ENCODE results near the gene RSBN1L. TPM values are rescaled to one million over a fixed set of nuclear protein-coding genes. Genes with fewer than 3 reads are reported as not detected.

RSBN1L gene
- total and polyA plus RNA-seq, 4 donors, result 26.1 to 53.5 (median 31.1) TPM

GRCh38 chr7:77684030-77684429 is 12.2 kb upstream of the RSBN1L start:
- WGBS (ENCODE audit: insufficient coverage), result 43% methylated on average over 9 of the region's 9 CpGs
- Histone ChIP-seq H3K27ac (ENCODE audit: low read depth, low read length) (no peak overlapping the region), H3K27me3 (ENCODE audit: control insufficient read depth, insufficient read depth, low read length) (no peaks in the 10 kb centered on the region), H3K4me1 (ENCODE audit: control insufficient read depth, insufficient read depth, low read length) (no peaks in the 10 kb centered on the region), H3K36me3 (ENCODE audit: control insufficient read depth, insufficient read depth, low read length) (peaks cover 5% of the 10 kb centered on the region), H3K4me3 (ENCODE audit: low read depth, low read length) (no peak overlapping the region), H3K9me3 (ENCODE audit: control insufficient read depth, insufficient read depth, low read length) (no peaks in the 10 kb centered on the region)
- peak in 1 of 6 donors; percentile 44 for DNase-seq (ENCODE audit: low read depth in 4 of 6, low spot score in 6 of 6)

GRCh38 chr7:77685233-77685632 is 11.0 kb upstream of the RSBN1L start:
- Histone ChIP-seq H3K27me3 (ENCODE audit: control insufficient read depth, insufficient read depth, low read length) (no peaks in the 10 kb centered on the region), H3K9me3 (ENCODE audit: control insufficient read depth, insufficient read depth, low read length) (no peaks in the 10 kb centered on the region), H3K27ac (ENCODE audit: low read depth, low read length) (no peak overlapping the region), H3K4me1 (ENCODE audit: control insufficient read depth, insufficient read depth, low read length) (no peaks in the 10 kb centered on the region), H3K4me3 (ENCODE audit: low read depth, low read length) (no peak overlapping the region), H3K36me3 (ENCODE audit: control insufficient read depth, insufficient read depth, low read length) (peaks cover 5% of the 10 kb centered on the region)
- DNase-seq (ENCODE audit: low read depth in 4 of 6, low spot score in 6 of 6), result no peak
- WGBS (ENCODE audit: insufficient coverage), result 56% methylated on average over 3 of the region's 5 CpGs

GRCh38 chr7:77687100-77687746 is 9.0 kb upstream of the RSBN1L start:
- H3K27ac ChIP-seq (ENCODE audit: low read depth, low read length), result no peak overlapping the region

DNA sequence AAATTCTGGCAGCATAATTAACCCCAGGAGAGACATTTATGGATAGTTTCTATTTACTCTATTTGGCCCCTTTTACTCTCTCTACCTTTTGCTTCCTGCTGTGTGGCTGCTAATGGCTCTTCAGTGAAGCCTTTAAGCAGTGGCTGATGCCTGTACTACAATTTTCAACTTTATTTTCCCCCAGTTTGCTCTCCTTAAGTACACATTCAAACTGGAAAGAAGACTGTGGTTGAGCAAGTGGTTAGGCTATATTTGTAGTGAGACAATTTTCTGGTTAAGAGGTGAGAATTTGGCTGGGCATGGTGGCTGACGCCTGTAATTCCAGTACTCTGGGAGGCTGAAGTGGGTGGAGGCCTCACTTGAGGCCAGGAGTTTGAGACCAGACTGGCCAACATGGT is 8.5 kb upstream of the RSBN1L start:
- Histone ChIP-seq H3K4me3 (ENCODE audit: low read depth, low read length) (no peak overlapping the region), H3K4me1 (ENCODE audit: control insufficient read depth, insufficient read depth, low read length) (no peaks in the 10 kb centered on the region), H3K27ac (ENCODE audit: low read depth, low read length) (no peak overlapping the region), H3K27me3 (ENCODE audit: control insufficient read depth, insufficient read depth, low read length) (no peaks in the 10 kb centered on the region), H3K36me3 (ENCODE audit: control insufficient read depth, insufficient read depth, low read length) (peaks cover 10% of the 10 kb centered on the region), H3K9me3 (ENCODE audit: control insufficient read depth, insufficient read depth, low read length) (no peaks in the 10 kb centered on the region)
- DNase-seq (ENCODE audit: low read depth in 4 of 6, low spot score in 6 of 6), result no peak
- WGBS (ENCODE audit: insufficient coverage), result 100% methylated on average over 1 of the region's 1 CpG

More at GRCh38 chr7:77687100-77687746, 9.0 kb upstream of the RSBN1L start:
- DNase-seq (ENCODE audit: low read depth in 4 of 6, low spot score in 6 of 6), result no peak
- no peaks in the 10 kb centered on the region for H3K4me1 ChIP-seq (ENCODE audit: control insufficient read depth, insufficient read depth, low read length)
- H3K4me3 ChIP-seq (ENCODE audit: low read depth, low read length), result no peak overlapping the region
- no peaks in the 10 kb centered on the region for H3K27me3 ChIP-seq (ENCODE audit: control insufficient read depth, insufficient read depth, low read length)
- WGBS (ENCODE audit: insufficient coverage), result no CpG with 5 or more reads among the region's 1 CpG
- no peaks in the 10 kb centered on the region for H3K9me3 ChIP-seq (ENCODE audit: control insufficient read depth, insufficient read depth, low read length)
- H3K36me3 ChIP-seq (ENCODE audit: control insufficient read depth, insufficient read depth, low read length), result peaks cover 10% of the 10 kb centered on the region

DNA sequence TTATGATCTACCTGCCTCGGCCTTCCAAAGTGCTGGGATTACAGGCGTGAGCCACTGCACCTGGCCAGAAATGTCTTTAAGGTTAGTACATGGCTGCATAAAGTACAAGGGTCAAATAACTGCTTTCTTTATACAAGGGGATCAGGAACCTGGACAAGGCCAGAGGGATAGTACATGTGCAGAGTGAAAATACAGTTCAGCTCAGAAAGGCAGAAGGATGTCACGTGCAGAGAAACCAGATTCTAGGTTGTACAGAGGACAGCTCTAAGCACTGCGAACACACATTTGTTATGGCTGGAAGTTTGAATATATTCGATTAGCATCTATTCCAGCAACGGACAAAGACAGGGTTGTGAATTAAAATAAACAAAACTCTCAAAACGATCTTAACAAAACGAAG is 6.0 kb upstream of the RSBN1L start:
- no peaks in the 10 kb centered on the region for H3K27me3 ChIP-seq (ENCODE audit: control insufficient read depth, insufficient read depth, low read length)
- 82% methylated on average over 3 of the region's 8 CpGs for WGBS (ENCODE audit: insufficient coverage)
- no peak for DNase-seq (ENCODE audit: low read depth in 4 of 6, low spot score in 6 of 6)
- H3K4me1 ChIP-seq (ENCODE audit: control insufficient read depth, insufficient read depth, low read length), result peaks cover 11% of the 10 kb centered on the region
- H3K27ac ChIP-seq (ENCODE audit: low read depth, low read length), result no peak overlapping the region
- no peak overlapping the region for H3K4me3 ChIP-seq (ENCODE audit: low read depth, low read length)
- peaks cover 4% of the 10 kb centered on the region for H3K36me3 ChIP-seq (ENCODE audit: control insufficient read depth, insufficient read depth, low read length)
- H3K9me3 ChIP-seq (ENCODE audit: control insufficient read depth, insufficient read depth, low read length), result no peaks in the 10 kb centered on the region

DNA sequence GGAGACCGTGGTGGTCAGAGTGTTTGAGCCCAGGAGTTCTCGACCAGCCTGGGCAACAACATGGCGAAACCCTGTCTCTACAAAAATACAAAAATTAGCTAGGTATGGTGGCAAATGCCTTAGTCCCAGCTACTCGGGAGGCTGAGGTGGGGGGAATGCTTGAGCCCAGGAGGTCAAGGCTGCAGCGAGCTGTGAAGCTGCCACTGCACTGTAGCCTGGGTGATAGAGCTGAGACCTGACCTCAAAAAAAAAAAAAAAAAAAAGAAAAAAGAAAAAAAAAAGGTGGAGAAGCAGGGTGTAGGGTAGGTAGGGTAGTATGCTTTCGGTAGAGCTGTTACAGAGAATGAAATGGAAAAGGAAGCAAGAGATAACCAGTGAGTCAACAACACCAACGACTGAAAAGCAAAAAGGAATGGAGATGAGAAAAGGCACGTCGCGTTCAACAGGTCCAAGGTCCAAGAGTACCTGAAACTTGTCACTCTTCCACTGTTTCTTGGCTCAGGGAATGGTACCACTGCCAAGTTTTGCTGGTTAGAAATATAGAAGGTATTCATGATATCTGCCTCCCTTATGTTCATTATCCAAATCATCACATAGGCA is 4.3 kb upstream of the RSBN1L start:
- no peak for DNase-seq (ENCODE audit: low read depth in 4 of 6, low spot score in 6 of 6)
- no peak overlapping the region for H3K27ac ChIP-seq (ENCODE audit: low read depth, low read length)
- H3K27me3 ChIP-seq (ENCODE audit: control insufficient read depth, insufficient read depth, low read length), result no peaks in the 10 kb centered on the region
- H3K4me1 ChIP-seq (ENCODE audit: control insufficient read depth, insufficient read depth, low read length), result peaks cover 15% of the 10 kb centered on the region
- no peaks in the 10 kb centered on the region for H3K9me3 ChIP-seq (ENCODE audit: control insufficient read depth, insufficient read depth, low read length)
- no peak overlapping the region for H3K4me3 ChIP-seq (ENCODE audit: low read depth, low read length)
- peaks cover 4% of the 10 kb centered on the region for H3K36me3 ChIP-seq (ENCODE audit: control insufficient read depth, insufficient read depth, low read length)
- 94% methylated on average over 5 of the region's 10 CpGs for WGBS (ENCODE audit: insufficient coverage)

- Histone ChIP-seq H3K4me1 (ENCODE audit: control insufficient read depth, insufficient read depth, low read length) (peaks cover 15% of the 10 kb centered on the region), H3K27me3 (ENCODE audit: control insufficient read depth, insufficient read depth, low read length) (no peaks in the 10 kb centered on the region), H3K9me3 (ENCODE audit: control insufficient read depth, insufficient read depth, low read length) (no peaks in the 10 kb centered on the region), H3K36me3 (ENCODE audit: control insufficient read depth, insufficient read depth, low read length) (peaks cover 4% of the 10 kb centered on the region), H3K4me3 (ENCODE audit: low read depth, low read length) (no peak overlapping the region), H3K27ac (ENCODE audit: low read depth, low read length) (no peak overlapping the region)
- 100% methylated on average over 1 of the region's 14 CpGs for WGBS (ENCODE audit: insufficient coverage)
- no peak for DNase-seq (ENCODE audit: low read depth in 4 of 6, low spot score in 6 of 6)
These were observed 2.3 kb upstream of the RSBN1L start for GRCh38 chr7:77693830-77694583.

DNA sequence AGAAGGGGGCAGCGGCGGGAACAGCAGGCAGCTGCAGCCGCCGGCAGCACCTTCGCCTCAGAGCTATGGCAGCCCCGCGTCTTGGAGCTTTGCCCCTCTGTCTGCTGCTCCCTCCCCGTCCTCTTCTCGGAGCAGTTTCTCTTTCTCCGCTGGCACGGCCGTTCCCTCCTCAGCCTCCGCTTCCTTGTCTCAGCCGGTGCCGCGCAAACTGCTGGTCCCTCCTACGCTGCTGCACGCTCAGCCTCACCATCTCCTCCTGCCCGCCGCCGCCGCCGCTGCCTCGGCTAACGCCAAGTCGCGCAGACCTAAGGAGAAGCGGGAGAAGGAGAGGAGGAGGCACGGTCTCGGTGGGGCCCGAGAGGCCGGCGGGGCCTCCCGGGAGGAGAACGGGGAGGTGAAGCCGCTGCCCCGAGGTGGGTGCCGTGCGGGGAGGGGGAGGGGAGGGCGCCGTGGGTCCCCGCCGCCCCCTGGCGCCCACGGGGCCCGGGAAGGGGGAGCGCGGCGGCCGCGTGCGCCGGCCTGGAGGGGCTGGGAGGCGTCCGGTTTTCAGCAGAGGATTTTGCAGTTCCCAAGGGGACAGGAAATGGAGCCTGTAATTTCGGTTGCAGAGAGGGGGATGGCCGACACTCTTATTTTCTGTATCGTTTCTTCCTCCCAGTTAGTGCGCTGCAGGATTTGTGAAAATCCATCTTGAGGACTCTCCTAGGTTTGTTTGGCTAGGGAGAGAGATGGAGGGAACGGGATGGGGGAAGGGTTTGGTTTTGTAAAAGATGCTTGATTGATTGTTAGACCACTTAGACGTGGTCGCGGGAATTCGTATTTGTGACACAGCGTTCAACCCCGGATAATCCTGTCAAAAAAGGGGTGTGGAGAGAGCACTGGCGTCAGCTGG is 630 bp downstream of the RSBN1L start:
- under 1% methylated on average over 66 of the region's 67 CpGs for WGBS (ENCODE audit: insufficient coverage)
- H3K4me1 ChIP-seq (ENCODE audit: control insufficient read depth, insufficient read depth, low read length), result peaks cover 20% of the 10 kb centered on the region

GRCh38 chr7:77697535-77697831 is 1.2 kb downstream of the RSBN1L start:
- Histone ChIP-seq H3K27ac (ENCODE audit: low read depth, low read length) (peak overlapping the region; percentile 99), H3K4me3 (ENCODE audit: low read depth, low read length) (peak overlapping the region; percentile 100), H3K27me3 (ENCODE audit: control insufficient read depth, insufficient read depth, low read length) (no peaks in the 10 kb centered on the region), H3K36me3 (ENCODE audit: control insufficient read depth, insufficient read depth, low read length) (no peaks in the 10 kb centered on the region), H3K4me1 (ENCODE audit: control insufficient read depth, insufficient read depth, low read length) (peaks cover 20% of the 10 kb centered on the region), H3K9me3 (ENCODE audit: control insufficient read depth, insufficient read depth, low read length) (no peaks in the 10 kb centered on the region)
- DNase-seq (ENCODE audit: low read depth in 4 of 6, low spot score in 6 of 6), result peak in 1 of 6 donors; percentile 68
- 0% methylated on average over 3 of the region's 10 CpGs for WGBS (ENCODE audit: insufficient coverage)

More for the DNA sequence above, 630 bp downstream of the RSBN1L start:
- H3K9me3 ChIP-seq (ENCODE audit: control insufficient read depth, insufficient read depth, low read length), result no peaks in the 10 kb centered on the region
- H3K27me3 ChIP-seq (ENCODE audit: control insufficient read depth, insufficient read depth, low read length), result no peaks in the 10 kb centered on the region
- H3K27ac ChIP-seq (ENCODE audit: low read depth, low read length), result peak overlapping the region; percentile 99
- peak overlapping the region; percentile 100 for H3K4me3 ChIP-seq (ENCODE audit: low read depth, low read length)
- H3K36me3 ChIP-seq (ENCODE audit: control insufficient read depth, insufficient read depth, low read length), result no peaks in the 10 kb centered on the region
- peak; percentile 33 to 86 (median 54) for DNase-seq (ENCODE audit: low read depth in 4 of 6, low spot score in 6 of 6)

All from spinal cord (tissue), 10 donors.